HL-60 (cell line): Measurements from ENCODE around the gene FKBP6.

ENCODE experiments used
- DNase-seq, 2 experiments: peaks; one replicate each; pipeline ENCODE4 v3.0.0-alpha.2; 2010 to 2020; ENCODE audit warnings: low read depth in 1 of 2, low spot score in 1 of 2
- H3K27ac ChIP-seq: fragments of 250-450 bp; sonication (Bioruptor Pico); replicated peaks from 2 replicates; pipeline ENCODE4 v1.5.1; 2020; ENCODE audit warnings: mild to moderate bottlenecking, moderate library complexity
- H3K27me3 ChIP-seq: fragments of 250-450 bp; sonication (Bioruptor Pico); 2 replicates; pipeline ENCODE4 v1.5.1; 2021; ENCODE audit warnings: mild to moderate bottlenecking, moderate library complexity; ENCODE audit not compliant: insufficient read depth, poor library complexity, severe bottlenecking
- H3K4me3 ChIP-seq: replicated peaks from 2 replicates; pipeline ENCODE4 v1.5.1; 2011; ENCODE audit warnings: mild to moderate bottlenecking, control low read depth, low read length; ENCODE audit not compliant: insufficient read depth
- CTCF ChIP-seq: IDR thresholded peaks from one replicate; pipeline ENCODE4 v1.5.1; 2011; ENCODE audit warnings: low read length, control low read depth, inconsistent platforms; ENCODE audit not compliant: insufficient read depth
- GABPA ChIP-seq: IDR thresholded peaks from 2 replicates; pipeline ENCODE4 v1.6.1; 2012; ENCODE audit warnings: low read depth
- POLR2AphosphoS5 ChIP-seq: IDR thresholded peaks from 2 replicates; pipeline ENCODE4 v1.6.1; 2012; ENCODE audit warnings: low read depth
- REST ChIP-seq: IDR thresholded peaks from 2 replicates; pipeline ENCODE4 v1.6.1; 2012; ENCODE audit warnings: low read depth; ENCODE audit not compliant: insufficient replicate concordance
- SPI1 ChIP-seq: IDR thresholded peaks from 2 replicates; pipeline ENCODE4 v1.6.1; 2012; ENCODE audit warnings: low read depth, mild to moderate bottlenecking, borderline replicate concordance

FKBP6 gene

GRCh38 chr7:73330772-73331171 lies 2.8 kb downstream of the FKBP6 start:
- TF ChIP-seq SPI1 (no peak), POLR2AphosphoS5 (no peak), CTCF (no peak), REST (no peak)
- Histone ChIP-seq H3K27me3 (no peaks in the 10 kb centered on the region), H3K27ac (no peak overlapping the region), H3K4me3 (no peak overlapping the region)
- DNase-seq: no peak

- no peak for DNase-seq
- TF ChIP-seq POLR2AphosphoS5 (no peak), SPI1 (no peak), GABPA (no peak), CTCF (no peak), REST (no peak)
- H3K4me3 ChIP-seq: no peak overlapping the region
- H3K27ac ChIP-seq: no peak overlapping the region
- no peaks in the 10 kb centered on the region for H3K27me3 ChIP-seq
These were observed 4.5 kb downstream of the FKBP6 start for GRCh38 chr7:73332447-73332846.

GRCh38 chr7:73338321-73338720 lies 10.4 kb downstream of the FKBP6 start:
- no peaks in the 10 kb centered on the region for H3K27me3 ChIP-seq
- no peak overlapping the region for H3K27ac ChIP-seq
- no peak for TF ChIP-seq POLR2AphosphoS5
- TF ChIP-seq SPI1: peak; percentile 22; the same call in 1 of the 2 replicates
- H3K4me3 ChIP-seq: no peak overlapping the region
- no peak for DNase-seq

- no peak for TF ChIP-seq POLR2AphosphoS5
- no peak for TF ChIP-seq GABPA
- no peak for TF ChIP-seq SPI1
- TF ChIP-seq CTCF: no peak
- TF ChIP-seq REST: no peak
- DNase-seq: no peak
- Histone ChIP-seq H3K4me3 (no peak overlapping the region), H3K27ac (no peak overlapping the region), H3K27me3 (no peaks in the 10 kb centered on the region)
These were observed 12.6 kb downstream of the FKBP6 start for GRCh38 chr7:73340514-73340913.
